ENCODE results near the gene UBQLN4. TPM values are rescaled to one million over a fixed set of nuclear protein-coding genes. Genes with fewer than 3 reads are reported as not detected.

UBQLN4 gene
- total RNA-seq, 1 experiment from 2014 or later, result 37.3 TPM

GRCh38 chr1:156006666-156007376, 46.8 kb downstream of the UBQLN4 start:
- H3K27ac Mint-ChIP-seq, result peak overlapping the region; percentile 37
- no peak for DNase-seq (ENCODE audit: low spot score)
- H3K9me3 Mint-ChIP-seq, result no peaks in the 10 kb centered on the region
- no peaks in the 10 kb centered on the region for H3K27me3 Mint-ChIP-seq (ENCODE audit: low read depth)
- TF ChIP-seq FOXP4 (CRISPR knock-in tag; IDR thresholded peaks at IDR 0.05), result no peak
- TF ChIP-seq FOXP1 (CRISPR knock-in tag; IDR thresholded peaks at IDR 0.05; ENCODE audit: borderline replicate concordance), result no peak
- no peak for TF ChIP-seq FOXK1 (CRISPR knock-in tag; IDR thresholded peaks at IDR 0.05)
- no peak for ATAC-seq
- ChIA-PET POLR2A (interaction anchor here (0.6 kb wide), 1 partner anchor 808 kb away, joined by 3 read pairs; no protein-coding TSS in a partner anchor), CTCF (interaction anchor here (0.7 to 3.4 kb wide), 5 partner anchors 19 to 123 kb away, joined by 3 to 19 read pairs (median 3); no protein-coding TSS in a partner anchor)
- H3K4me1 Mint-ChIP-seq, result peaks cover 2% of the 10 kb centered on the region; the same call in 1 of the 2 replicates
- H3K4me3 Mint-ChIP-seq, result no peak overlapping the region
- H3K36me3 Mint-ChIP-seq, result peaks cover 28% of the 10 kb centered on the region

GRCh38 chr1:156004843-156005584, 48.6 kb downstream of the UBQLN4 start:
- no peaks in the 10 kb centered on the region for H3K9me3 Mint-ChIP-seq
- POLR2A ChIA-PET, result no interaction called here
- H3K36me3 Mint-ChIP-seq, result peaks cover 12% of the 10 kb centered on the region
- H3K27ac Mint-ChIP-seq, result no peak overlapping the region
- peaks cover 2% of the 10 kb centered on the region; the same call in 1 of the 2 replicates for H3K4me1 Mint-ChIP-seq
- H3K27me3 Mint-ChIP-seq (ENCODE audit: low read depth), result peaks cover 2% of the 10 kb centered on the region; the same call in 1 of the 2 replicates
- no peak for TF ChIP-seq FOXJ3 (CRISPR knock-in tag; IDR thresholded peaks at IDR 0.05; ENCODE audit: borderline replicate concordance)
- TF ChIP-seq NFATC4 (CRISPR knock-in tag; IDR thresholded peaks at IDR 0.05), result no peak
- TF ChIP-seq HMGXB4 (CRISPR knock-in tag; IDR thresholded peaks at IDR 0.05), result no peak
- TF ChIP-seq ZBTB21 (CRISPR knock-in tag; IDR thresholded peaks at IDR 0.05; ENCODE audit: borderline replicate concordance), result no peak
- no peak for TF ChIP-seq SMAD4 (CRISPR knock-in tag; IDR thresholded peaks at IDR 0.05)
- no peak for TF ChIP-seq TCF7 (CRISPR knock-in tag; IDR thresholded peaks at IDR 0.05; ENCODE audit: low read depth)
- TF ChIP-seq ARID4B (CRISPR knock-in tag; IDR thresholded peaks at IDR 0.05; ENCODE audit: borderline replicate concordance), result no peak
- no peak overlapping the region for H3K4me3 Mint-ChIP-seq
- no peak for DNase-seq (ENCODE audit: low spot score)
- CTCF ChIA-PET, result interaction anchor here (1.0 kb wide), 1 partner anchor 15 kb away, joined by 3 read pairs; no protein-coding TSS in a partner anchor
- ATAC-seq, result no peak

GRCh38 chr1:156003923-156004188, 49.7 kb downstream of the UBQLN4 start:
- peaks cover 6% of the 10 kb centered on the region for H3K36me3 Mint-ChIP-seq
- H3K4me3 Mint-ChIP-seq, result no peak overlapping the region
- no peak for ATAC-seq
- no peak for DNase-seq (ENCODE audit: low spot score)
- H3K9me3 Mint-ChIP-seq, result no peaks in the 10 kb centered on the region
- no peak overlapping the region for H3K27ac Mint-ChIP-seq
- ChIA-PET CTCF (interaction anchor here (0.8 to 4.7 kb wide), 7 partner anchors 12 to 66 kb away, joined by 3 to 22 read pairs (median 3); partner anchors contain the start of gene ARHGEF2), POLR2A (interaction anchor here (0.8 to 1.7 kb wide), 3 partner anchors 12 to 19 kb away, joined by 3 to 4 read pairs (median 3); no protein-coding TSS in a partner anchor)
- H3K4me1 Mint-ChIP-seq, result peaks cover 2% of the 10 kb centered on the region; the same call in 1 of the 2 replicates
- H3K27me3 Mint-ChIP-seq (ENCODE audit: low read depth), result peaks cover 2% of the 10 kb centered on the region; the same call in 1 of the 2 replicates
- TF ChIP-seq FOXJ3 (CRISPR knock-in tag; IDR thresholded peaks at IDR 0.05; ENCODE audit: borderline replicate concordance), result no peak
- TF ChIP-seq MAX (CRISPR knock-in tag; IDR thresholded peaks at IDR 0.05), result no peak
- no peak for TF ChIP-seq ZBTB43 (CRISPR knock-in tag; IDR thresholded peaks at IDR 0.05)
- TF ChIP-seq ATF1 (CRISPR knock-in tag; IDR thresholded peaks at IDR 0.05), result no peak
- no peak for TF ChIP-seq CBFB (CRISPR knock-in tag; IDR thresholded peaks at IDR 0.05; ENCODE audit: low read depth)
- no peak for TF ChIP-seq USF1 (CRISPR knock-in tag; IDR thresholded peaks at IDR 0.05)
- no peak for TF ChIP-seq ETV6 (CRISPR knock-in tag; IDR thresholded peaks at IDR 0.05)
- no peak for TF ChIP-seq TCF7 (CRISPR knock-in tag; IDR thresholded peaks at IDR 0.05; ENCODE audit: low read depth)
- no peak for TF ChIP-seq E2F4 (CRISPR knock-in tag; IDR thresholded peaks at IDR 0.05; ENCODE audit: borderline replicate concordance, low read depth)

All from WTC11 (cell line).